Nephron progenitor cell (in vitro differentiated cells): ENCODE measurements around the gene LIN54.

Source experiments
- DNase-seq: peaks from one replicate; pipeline ENCODE4 v3.0.0; 2021
- H3K27ac Mint-ChIP-seq: 2 replicates; pipeline ENCODE4 v1.8.0; 2021; ENCODE audit warnings: mild to moderate bottlenecking, moderate library complexity, mixed read lengths
- H3K27me3 Mint-ChIP-seq: 2 replicates; pipeline ENCODE4 v1.8.0; 2021; ENCODE audit warnings: mild to moderate bottlenecking, low read depth, mixed read lengths; ENCODE audit not compliant: poor library complexity
- H3K36me3 Mint-ChIP-seq: 2 replicates; pipeline ENCODE4 v1.8.0; 2021; ENCODE audit warnings: low read depth, mixed read lengths
- H3K4me1 Mint-ChIP-seq: 2 replicates; pipeline ENCODE4 v1.8.0; 2021; ENCODE audit warnings: mixed read lengths
- H3K4me3 Mint-ChIP-seq: 2 replicates; pipeline ENCODE4 v1.8.0; 2021; ENCODE audit warnings: mild to moderate bottlenecking, moderate library complexity, mixed read lengths
- H3K9me3 Mint-ChIP-seq: 2 replicates; pipeline ENCODE4 v1.8.0; 2021; ENCODE audit warnings: mild to moderate bottlenecking, moderate library complexity, mixed read lengths
- CTCF ChIP-seq: fragments of 200-600 bp; sonication (generic); IDR thresholded peaks from 2 replicates; pipeline ENCODE4 v1.5.0; 2021; ENCODE audit warnings: antibody characterized with exemption

The LIN54 gene

GRCh38 chr4:83013420-83013867, 2.8 kb upstream of the LIN54 start:
- Mint-ChIP-seq H3K27me3 (no peaks in the 10 kb centered on the region), H3K4me1 (peaks cover 40% of the 10 kb centered on the region), H3K9me3 (peaks cover 7% of the 10 kb centered on the region), H3K27ac (peak overlapping the region; percentile 34), H3K36me3 (no peaks in the 10 kb centered on the region), H3K4me3 (peak overlapping the region; percentile 88)
- no peak for DNase-seq
- no peak for TF ChIP-seq CTCF

- H3K9me3 Mint-ChIP-seq, result peaks cover 7% of the 10 kb centered on the region
- H3K36me3 Mint-ChIP-seq, result peaks cover 3% of the 10 kb centered on the region
- H3K4me1 Mint-ChIP-seq, result peaks cover 45% of the 10 kb centered on the region
- peak; percentile 98 for DNase-seq
- H3K4me3 Mint-ChIP-seq, result peak overlapping the region; percentile 88
- TF ChIP-seq CTCF, result peak; percentile 56
- H3K27me3 Mint-ChIP-seq, result no peaks in the 10 kb centered on the region
- H3K27ac Mint-ChIP-seq, result peak overlapping the region; percentile 72
These were observed 2.2 kb upstream of the LIN54 start for GRCh38 chr4:83012687-83013419.

GRCh38 chr4:83012200-83012686, 1.6 kb upstream of the LIN54 start:
- Mint-ChIP-seq H3K9me3 (peaks cover 7% of the 10 kb centered on the region), H3K27ac (peak overlapping the region; percentile 92), H3K4me3 (peak overlapping the region; percentile 94), H3K27me3 (no peaks in the 10 kb centered on the region), H3K4me1 (peaks cover 48% of the 10 kb centered on the region), H3K36me3 (peaks cover 9% of the 10 kb centered on the region)
- TF ChIP-seq CTCF, result no peak
- DNase-seq, result peak; percentile 55

- peaks cover 7% of the 10 kb centered on the region for H3K9me3 Mint-ChIP-seq
- no peak for TF ChIP-seq CTCF
- peaks cover 48% of the 10 kb centered on the region for H3K4me1 Mint-ChIP-seq
- no peak for DNase-seq
- H3K4me3 Mint-ChIP-seq, result peak overlapping the region; percentile 94
- peak overlapping the region; percentile 92 for H3K27ac Mint-ChIP-seq
- H3K27me3 Mint-ChIP-seq, result no peaks in the 10 kb centered on the region
- H3K36me3 Mint-ChIP-seq, result peaks cover 10% of the 10 kb centered on the region
These were observed 1.1 kb upstream of the LIN54 start for GRCh38 chr4:83011689-83012199.

- DNase-seq, result no peak
- Mint-ChIP-seq H3K27me3 (no peaks in the 10 kb centered on the region), H3K27ac (peak overlapping the region; percentile 99), H3K4me3 (peak overlapping the region; percentile 94), H3K36me3 (peaks cover 20% of the 10 kb centered on the region), H3K4me1 (peaks cover 48% of the 10 kb centered on the region), H3K9me3 (peaks cover 11% of the 10 kb centered on the region)
- no peak for TF ChIP-seq CTCF
These were observed 507 bp downstream of the LIN54 start for GRCh38 chr4:83010111-83010521.
